COLO668 (cell line): ENCODE measurements around the gene TENM4.
"Not testable (repeated sequence)": the region's sequence is repeated elsewhere in the genome, so short reads cannot be mapped to it uniquely, and the experiment has no call there.

Experiments used
- DNase-seq: peaks from one replicate; lab custom pipeline; 2025; ENCODE audit not compliant: unreplicated experiment; lab: John Stamatoyannopoulos, UW

TENM4 gene

DNA sequence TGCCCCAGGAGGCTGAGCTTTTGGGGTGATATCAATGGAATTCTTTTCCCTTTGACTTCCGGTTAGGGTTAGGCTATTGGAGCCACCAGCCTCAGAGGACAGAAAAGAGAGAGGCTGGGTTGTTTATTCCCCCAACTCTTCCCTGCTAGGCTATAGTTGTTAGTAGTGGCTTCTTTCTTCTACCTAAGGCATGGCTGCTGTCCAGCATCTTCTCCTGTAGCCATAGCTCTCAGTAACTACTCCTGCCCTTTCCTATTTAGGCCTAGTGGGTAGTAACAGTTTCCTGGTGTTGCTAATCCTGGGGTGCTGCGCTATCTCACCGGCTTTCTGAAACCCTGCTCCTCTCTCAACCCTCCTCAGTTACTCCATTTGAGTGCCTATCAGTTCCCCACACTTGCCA lies 184.9 kb downstream of the TENM4 start:
- no peak for DNase-seq

DNA sequence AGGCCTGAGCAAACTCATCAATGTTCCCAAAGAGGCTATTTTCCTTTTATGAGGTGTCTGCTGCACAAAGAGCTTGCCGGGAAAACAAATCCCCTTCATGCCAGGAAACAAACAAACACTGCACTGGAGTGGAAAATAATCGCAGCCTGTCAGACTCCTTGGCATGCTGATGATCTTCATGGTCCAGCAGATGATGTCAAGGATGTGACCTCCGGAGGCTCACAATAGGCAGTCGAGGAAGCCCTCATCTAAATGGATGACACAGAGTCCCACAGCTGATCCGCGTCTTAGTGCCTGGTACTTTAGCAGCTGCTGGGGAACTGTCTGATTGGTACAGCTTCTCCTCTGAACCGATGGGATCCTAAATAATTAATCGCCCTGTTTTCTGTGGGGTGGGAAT lies 187.6 kb downstream of the TENM4 start:
- DNase-seq = no peak

DNA sequence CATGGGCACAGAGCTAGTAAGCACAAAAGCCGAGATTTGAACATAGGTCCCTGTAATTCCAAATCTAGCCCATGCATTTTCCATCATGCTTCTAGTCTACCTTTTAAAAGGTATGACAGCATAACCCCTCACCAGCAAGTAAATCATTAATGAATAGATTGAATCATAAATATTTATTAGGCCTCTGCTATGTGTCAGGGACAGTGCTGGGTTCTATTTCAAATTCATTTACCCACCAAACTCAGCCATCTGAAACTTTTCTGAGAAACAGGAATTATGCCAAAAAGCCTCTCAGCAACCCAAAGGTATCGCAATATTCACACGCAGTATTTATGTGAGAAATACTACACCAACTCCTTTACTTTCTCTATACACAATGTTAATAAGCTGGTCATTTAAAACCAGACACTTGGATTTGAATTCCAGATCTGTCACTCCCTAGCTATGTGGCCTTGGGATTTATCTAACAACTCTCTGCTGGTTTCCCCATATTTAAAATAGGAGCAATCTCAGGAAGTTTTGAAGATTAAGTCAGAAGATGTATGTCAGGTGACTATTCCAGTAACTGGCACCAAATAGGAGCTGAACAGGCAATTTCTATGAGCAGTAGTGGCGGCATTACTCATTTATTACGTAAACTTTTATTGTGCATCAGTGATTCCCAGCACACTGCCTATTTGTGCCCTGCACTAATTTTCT lies 191.4 kb downstream of the TENM4 start:
- no peak for DNase-seq

DNA sequence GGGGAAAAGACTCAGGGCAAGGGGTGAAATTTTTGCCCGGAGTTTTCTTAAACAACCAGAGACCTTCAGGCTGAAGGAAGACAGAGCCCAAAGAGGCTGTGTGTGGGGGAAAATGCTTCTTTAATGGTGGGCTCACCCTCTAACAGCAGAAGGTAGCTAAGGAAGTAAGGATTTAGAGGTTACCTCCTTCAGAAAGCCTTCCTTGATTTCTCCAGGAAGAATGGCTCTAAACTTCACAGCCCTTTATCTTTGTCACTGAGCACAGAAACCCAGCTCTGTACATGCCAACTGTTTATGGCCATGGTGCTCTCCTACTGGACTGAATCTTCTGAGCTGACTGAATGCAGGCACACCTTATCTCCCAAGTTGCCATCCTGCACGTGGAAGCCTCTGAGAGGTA lies 196.0 kb downstream of the TENM4 start:
- DNase-seq = no peak

DNA sequence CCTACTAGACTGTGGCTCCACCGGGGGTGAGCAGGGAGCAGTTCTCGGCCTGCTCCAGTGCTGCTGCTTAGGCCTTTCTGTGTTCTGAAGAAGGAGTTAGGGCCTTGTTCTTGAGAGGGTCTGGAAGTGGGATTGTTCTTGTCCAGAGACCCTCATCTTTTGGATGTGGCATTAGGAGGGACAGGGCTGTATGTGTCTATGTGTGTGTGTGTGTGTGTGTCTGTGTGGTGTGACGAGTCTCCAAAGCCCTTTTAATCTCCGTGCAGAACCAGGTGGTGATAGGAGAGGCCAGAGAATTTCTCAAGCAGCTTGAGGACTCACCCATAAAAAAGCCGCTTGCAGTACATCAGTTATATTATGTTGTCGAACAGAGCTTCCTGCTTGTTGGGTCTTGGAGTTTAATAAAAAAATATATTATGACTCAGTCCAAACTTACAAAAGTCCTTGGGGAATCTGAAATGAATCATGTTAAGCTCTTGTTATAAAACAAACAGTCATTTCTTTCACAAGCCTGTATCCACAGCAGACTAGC lies 196.5 kb downstream of the TENM4 start:
- no peak for DNase-seq

DNA sequence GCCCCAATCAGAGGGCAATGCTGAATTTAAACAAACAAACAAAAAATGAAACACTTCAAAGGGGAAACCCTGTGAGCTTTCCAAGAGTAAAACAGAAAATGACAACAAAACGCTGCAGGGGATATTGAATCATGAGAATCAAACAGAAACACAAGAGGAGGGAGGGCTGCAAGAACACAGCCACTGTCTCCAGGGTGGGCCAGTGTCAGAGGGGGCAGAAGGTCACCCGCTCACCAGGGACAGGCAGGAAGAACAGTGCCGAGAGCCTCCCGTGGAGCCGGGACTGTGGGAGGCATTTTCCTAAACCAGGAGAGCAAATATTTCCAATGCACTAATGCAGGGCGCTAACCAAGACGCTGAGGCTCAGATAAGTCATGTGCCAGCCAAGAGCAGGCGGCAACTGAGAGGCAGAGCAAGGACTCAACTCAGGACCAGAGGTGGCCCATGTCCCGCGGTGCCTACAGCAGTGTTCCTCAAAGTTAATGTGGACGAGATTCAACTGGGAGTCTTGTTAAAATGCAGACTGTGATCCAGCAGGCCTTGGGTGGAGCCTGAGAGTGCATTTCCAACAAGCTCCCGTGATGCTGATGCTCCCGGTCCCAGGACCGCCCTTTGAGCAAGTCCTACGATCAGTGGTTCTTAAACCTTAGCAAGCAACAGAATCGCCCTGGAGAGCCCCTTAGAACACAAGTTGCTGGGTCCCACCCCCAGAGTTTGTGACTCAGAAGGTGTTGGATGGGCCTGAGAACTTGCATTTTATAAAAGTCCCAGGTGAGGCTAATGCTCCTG lies 197.2 kb downstream of the TENM4 start:
- DNase-seq = no peak

DNA sequence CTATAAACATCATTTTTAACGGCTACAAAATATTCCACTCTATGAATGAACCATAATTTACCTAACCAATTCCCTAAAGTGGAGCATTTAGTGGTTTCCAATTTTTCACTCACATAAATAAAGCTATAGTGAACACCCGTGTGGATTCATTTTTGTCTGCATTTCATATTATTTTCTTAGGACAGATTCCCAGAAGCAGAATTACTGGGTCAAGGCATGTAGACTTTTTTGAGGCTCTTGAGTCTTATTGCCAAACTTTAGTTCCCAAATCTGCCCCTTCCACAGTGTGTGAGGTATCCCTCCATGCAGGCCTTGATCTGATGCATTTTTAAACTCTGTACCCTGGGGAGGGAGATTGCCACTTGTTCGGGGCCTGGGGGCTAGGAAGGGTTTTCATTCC lies 198.2 kb downstream of the TENM4 start:
- no peak for DNase-seq

DNA sequence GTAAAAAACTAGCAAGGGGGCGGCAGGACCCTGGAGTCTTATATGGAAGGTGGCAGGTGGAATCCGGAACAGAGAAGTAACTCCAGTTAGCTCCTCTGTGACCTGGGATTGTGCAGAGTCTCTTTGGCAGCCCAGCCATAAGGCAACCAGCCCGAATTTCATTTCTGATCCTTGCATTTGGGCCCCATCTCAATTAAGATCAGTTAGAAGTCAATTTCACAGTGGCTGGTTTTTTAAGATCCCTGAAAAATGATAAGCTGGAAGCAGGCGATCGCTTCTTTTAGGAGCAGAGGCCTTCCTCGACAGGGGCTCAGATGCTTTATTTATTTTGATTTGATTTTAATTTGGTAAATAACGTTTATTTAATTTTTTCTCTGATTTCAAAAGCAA lies 199.0 kb downstream of the TENM4 start:
- no peak for DNase-seq

DNA sequence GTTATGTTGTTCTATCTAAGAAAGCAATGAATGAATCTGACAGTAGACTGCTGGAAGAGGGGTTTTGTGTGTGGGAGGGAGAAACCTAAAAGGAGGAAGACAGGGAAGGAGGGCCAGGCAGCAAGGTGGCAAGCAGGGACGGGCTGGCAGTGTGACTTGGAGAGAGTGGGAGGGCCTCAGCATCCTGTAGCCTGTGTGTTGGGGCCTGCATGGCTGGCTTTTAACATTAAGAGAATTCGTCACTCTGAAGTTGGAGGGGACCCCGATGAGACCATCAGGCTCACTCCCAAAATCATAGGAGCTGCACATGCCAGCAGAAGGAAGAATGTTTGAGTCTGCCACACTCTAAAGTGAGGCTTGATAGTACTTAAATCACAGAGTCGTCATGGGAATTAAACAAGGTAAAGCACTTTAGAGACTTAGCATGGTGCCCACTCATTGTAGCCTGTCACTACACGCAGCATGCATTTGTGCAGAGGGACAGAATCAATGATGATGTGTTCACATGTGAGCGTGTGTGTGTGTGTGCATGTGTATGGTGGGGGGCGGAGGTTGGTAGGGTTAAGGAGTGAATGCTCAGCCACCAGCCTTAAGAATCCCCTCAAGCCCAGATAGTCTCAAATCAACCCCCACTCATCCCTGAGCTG lies 199.5 kb downstream of the TENM4 start:
- DNase-seq = no peak

DNA sequence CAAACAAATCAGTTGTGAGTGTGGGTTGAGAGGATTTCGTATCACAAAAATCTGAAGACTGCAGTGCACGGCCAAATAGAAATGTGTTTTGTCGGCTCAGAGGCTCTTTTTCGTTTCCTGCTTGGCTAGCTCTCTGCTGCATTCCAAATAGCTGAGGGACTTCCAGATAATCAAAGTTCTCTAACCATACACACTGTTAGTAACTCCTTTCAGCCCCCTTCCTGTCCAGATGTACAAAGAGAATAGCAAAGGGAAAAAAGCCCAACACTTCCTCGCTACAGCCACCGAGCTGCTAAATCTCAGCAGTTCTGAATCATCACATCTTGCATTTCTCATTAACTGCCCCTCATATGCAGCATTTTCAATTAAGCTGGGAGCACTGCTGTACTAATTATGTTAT lies 203.1 kb downstream of the TENM4 start:
- DNase-seq = no peak

DNA sequence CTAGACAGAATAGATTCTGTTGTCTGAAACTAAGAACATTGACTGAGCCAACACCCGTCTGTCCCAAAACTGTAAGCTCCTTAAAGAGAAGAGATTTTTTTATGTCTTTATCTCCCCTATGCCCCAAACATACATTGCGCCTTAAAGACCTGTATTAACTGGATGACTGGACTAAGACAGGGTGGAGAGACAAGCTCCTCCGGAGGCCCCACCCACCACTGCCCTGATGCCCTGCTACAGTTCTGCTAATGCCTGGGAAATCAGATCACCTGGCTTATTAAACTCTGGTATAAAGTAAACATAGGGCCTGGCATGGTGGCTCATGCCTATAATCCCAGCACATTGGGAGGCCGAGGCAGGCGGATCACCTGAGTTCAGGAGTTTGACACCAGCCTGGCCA lies 203.7 kb downstream of the TENM4 start:
- no peak for DNase-seq

DNA sequence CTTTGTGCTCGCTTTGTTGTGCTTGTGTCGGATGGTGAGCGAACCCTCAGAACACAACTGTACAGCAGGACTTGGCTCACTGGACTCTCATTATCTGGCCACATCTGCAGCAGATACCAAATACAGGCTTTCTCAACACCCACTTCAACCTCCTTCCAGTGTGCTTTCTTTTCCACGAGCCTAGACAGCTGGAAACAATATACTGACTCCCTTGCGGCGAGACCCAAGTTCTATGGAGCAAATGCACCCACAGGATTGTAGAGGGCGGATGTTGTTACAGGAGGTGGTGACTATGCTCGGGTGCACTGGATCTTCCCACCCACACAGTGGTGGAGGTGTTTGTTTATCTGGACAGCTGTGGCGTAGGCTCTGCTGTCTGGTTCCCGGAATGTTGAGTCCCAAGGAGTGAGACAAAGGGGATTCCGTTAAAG lies 204.3 kb downstream of the TENM4 start:
- DNase-seq = no peak

DNA sequence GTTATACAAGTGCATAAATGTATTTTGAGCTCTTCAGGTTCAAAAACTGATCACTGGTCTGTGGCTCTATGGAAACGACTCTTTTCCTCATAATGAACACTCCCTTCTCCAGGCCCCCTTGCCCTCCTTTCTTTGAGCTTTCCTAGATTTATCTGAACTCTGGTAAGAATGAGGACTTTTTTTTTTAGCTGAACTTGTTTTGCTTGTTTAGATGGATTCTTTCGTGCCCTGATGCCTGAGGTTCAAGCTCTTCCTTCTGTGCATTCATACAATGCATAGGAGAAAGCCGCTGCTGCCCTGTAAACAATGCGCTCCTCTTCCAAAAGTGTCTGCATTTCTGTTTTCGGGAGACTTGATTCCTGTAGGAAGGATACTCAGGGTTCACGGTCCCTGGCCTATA lies 205.1 kb downstream of the TENM4 start:
- no peak for DNase-seq

DNA sequence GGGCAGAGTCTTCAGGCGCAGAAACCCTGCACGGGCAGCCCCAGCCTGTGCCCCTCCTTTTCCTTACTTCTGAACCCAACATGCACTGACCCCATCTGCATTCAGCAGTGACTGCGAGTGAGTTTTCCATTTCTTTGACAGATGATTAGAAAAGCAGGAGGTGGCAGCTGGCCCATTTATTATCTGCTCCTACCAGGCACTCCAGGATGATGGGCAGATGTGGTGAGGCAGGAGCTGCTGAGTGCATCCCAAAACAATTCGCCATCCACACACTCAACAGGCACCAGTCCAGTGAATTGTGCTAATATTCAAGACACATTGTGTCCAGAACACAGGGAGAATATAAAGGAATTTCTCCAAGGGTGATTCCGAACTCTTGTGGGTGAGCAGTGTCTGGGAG lies 208.5 kb downstream of the TENM4 start:
- no peak for DNase-seq

DNA sequence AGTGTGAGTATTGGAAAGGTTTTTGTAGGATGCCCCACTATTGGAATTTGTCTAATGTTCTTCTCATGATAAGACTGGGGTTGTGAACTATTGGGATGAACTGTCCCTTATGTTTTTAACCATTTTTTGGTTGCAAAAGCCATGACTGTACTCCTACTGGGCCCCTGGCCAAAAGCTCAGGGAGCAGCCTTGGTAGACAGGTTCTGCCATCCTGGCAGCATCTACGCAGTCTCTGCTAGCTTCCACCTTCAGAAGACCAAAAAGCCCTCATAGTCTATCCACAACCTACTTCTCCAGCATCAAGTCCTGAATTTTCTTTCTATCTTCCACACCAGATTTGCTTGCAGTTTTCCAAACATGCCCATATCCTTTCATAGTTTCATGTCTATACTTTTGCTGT lies 211.8 kb downstream of the TENM4 start:
- no peak for DNase-seq

DNA sequence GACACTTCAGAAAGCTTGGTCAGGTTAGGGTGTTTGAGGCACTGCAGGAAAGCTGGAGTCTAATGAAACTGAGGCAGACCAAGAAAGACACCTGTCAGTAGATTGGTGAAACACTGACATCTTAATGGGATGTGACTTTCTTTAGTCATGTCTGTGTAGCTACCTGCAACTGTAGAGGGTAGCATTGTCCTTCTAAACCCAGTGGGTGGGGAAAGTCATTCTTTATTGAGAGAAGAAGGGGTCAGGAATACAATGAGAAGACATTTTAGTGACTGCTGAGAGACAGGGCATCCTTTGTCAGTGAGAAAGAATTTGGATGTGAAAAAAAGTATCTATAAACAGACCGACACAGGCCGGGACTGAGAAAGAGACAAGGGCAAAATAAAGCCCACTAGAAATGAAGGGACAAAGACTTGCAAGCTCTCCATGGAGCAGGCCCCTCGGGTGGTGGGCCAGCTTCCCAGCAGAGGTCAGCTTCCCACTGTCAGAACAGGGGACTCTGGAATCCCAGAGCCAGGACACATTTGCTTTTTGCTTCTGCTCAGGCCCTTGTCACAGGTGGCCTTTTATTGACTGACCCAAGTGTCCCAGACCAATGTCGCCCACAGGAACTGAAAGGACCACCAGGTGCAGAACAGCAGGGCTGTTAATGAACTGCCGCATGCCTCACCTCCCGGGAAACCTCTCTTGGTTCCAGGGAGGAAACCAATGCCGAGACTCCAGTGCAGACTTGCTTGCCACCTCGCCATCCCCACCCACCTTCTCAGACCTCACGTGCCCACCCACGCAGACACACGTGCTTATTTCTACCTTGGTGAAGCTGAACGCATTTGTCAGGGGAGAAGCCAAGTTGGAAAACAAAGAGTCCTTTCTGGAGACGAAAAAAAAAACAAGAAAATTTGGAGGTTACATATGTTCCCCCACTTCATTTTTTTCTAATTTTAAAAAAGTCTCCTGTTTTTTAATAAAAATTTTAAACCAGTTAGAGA lies 212.8 kb downstream of the TENM4 start:
- DNase-seq = no peak

DNA sequence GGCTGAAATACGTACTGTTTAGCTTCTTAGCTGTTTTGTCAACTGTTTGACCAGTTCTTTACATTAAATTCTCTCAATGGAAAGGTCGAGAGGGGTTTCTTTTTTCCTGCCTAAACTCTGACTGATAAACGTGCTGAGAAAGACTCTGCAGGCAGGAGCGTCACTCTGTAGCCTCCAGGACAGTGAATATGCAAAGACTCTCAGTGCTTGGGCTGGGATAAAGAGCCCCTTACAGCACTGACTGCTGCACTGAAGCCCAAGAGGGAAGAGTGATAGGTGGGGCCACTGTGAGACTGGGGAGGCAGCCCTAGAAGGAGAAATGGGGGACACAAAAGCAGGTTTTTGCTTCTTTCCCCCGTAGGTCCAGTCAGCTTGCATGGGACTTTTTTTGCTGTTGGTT lies 213.5 kb downstream of the TENM4 start:
- DNase-seq = no peak

DNA sequence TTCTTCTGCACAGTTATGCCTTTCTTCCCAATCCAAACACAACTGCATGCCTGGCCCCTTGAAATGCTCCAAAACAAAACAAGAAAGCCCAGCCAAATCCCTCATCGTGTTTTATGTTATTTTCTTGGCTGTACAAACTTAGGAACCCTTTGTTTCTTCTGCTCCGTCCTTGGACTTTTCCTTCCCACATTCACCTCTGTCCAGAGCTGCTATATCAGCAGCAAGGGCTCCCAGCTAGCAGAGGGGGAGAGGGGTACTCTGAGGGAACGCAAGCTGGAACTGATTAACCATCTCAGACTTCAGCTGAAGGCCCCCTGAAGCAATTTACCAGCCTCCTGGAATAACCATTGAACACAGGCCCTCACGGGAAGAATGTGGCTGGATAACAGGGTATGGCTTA lies 214.7 kb downstream of the TENM4 start:
- DNase-seq = no peak

DNA sequence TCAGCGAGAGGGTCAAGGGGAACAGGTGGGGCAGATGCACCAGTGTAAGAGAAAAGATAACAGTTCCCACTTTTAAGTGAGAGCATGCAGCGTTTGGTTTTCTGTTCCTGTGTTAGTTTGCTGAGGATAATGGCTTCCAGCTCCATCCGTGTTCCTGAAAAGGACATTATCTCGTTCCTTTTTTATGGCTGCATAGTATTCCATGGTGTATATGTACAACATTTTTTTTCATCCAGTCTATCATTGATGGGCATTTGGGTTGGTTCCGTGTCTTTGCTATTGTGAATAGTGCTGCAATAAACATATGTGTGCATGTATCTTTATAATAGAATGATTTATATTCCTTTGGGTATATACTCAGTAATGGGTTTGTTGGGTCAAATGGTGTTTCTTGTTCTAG lies 218.7 kb downstream of the TENM4 start:
- DNase-seq = not testable (repeated sequence)

DNA sequence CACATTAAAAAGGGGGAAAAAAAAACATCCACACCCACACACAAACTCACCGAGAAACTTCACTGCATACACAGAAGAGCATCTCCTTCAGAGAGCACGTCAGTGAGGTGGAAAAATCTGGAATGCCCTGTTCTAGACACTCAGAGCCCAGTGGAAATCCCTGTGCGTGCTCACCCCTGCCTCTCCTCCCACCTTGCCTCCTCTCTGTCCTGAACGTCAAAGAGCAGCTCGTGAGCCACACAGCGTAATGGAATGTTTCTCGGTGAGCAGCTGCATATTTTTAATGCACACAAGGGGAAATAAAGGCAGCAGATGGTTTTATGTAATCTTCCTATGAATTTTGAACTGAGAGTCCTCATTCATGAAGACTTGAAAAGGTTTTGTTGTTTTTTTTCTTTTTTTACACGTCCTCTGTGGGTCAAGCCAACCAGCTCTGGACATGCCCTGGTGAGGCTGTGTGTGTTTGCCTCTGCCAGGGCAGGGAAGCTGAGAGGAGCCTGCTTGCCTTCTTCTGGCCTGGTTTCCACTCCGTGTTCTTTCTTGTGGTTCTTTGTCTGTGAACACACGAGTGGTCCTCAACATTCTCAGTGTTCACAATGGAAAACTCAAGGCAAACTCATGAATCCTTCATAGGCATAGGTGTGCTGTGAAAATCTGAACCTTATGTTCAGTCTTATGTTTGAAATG lies 219.2 kb downstream of the TENM4 start:
- DNase-seq = no peak
